Effector memory CD4-positive, alpha-beta T cell (primary cell): Measurements from ENCODE around the gene RPS6KB2.

Experiments
- DNase-seq, 3 donors: peaks; one replicate each; pipeline ENCODE4 v3.0.0-alpha.2; 2020
- H3K27ac ChIP-seq: 2 replicates; pipeline ENCODE4 v1.7.0; 2013; ENCODE audit warnings: mild to moderate bottlenecking, low read length, moderate library complexity; ENCODE audit not compliant: insufficient read depth, poor library complexity, severe bottlenecking
- H3K27me3 ChIP-seq: replicated peaks from 2 replicates; pipeline ENCODE4 v1.7.0; 2013; ENCODE audit warnings: mild to moderate bottlenecking, low read length; ENCODE audit not compliant: insufficient read depth, control insufficient read depth, poor library complexity, severe bottlenecking
- H3K36me3 ChIP-seq: 2 replicates; pipeline ENCODE4 v1.7.0; 2013; ENCODE audit warnings: mild to moderate bottlenecking, low read length, moderate library complexity; ENCODE audit not compliant: control insufficient read depth, insufficient read depth
- H3K4me1 ChIP-seq: 2 replicates; pipeline ENCODE4 v1.7.0; 2013; ENCODE audit warnings: low read length, mild to moderate bottlenecking; ENCODE audit not compliant: control insufficient read depth, insufficient read depth, poor library complexity, severe bottlenecking
- H3K4me3 ChIP-seq: 2 replicates; pipeline ENCODE4 v1.7.0; 2013; ENCODE audit warnings: low read length, low read depth, mild to moderate bottlenecking; ENCODE audit not compliant: insufficient read depth, poor library complexity, severe bottlenecking
- H3K9me3 ChIP-seq: 2 replicates; pipeline ENCODE4 v1.7.0; 2013; ENCODE audit warnings: mild to moderate bottlenecking, low read length, moderate library complexity; ENCODE audit not compliant: control insufficient read depth

Gene RPS6KB2

GRCh38 chr11:67436459-67437081 lies 8.3 kb downstream of the RPS6KB2 start:
- peak in 1 of 3 donors; percentile 48 for DNase-seq
- peaks cover 72% of the 10 kb centered on the region for H3K4me1 ChIP-seq
- H3K9me3 ChIP-seq = no peaks in the 10 kb centered on the region
- peaks cover 18% of the 10 kb centered on the region for H3K36me3 ChIP-seq
- H3K27me3 ChIP-seq = no peaks in the 10 kb centered on the region
- peak overlapping the region; percentile 93 for H3K27ac ChIP-seq
- H3K4me3 ChIP-seq = peak overlapping the region; percentile 94

GRCh38 chr11:67437082-67437808 lies 9.0 kb downstream of the RPS6KB2 start, which contains the start of gene PTPRCAP:
Gene PTPRCAP (minus strand): TSS chr11:67437682. CDS start chr11:67437619, 63 bp downstream.
- no peaks in the 10 kb centered on the region for H3K27me3 ChIP-seq
- peaks cover 77% of the 10 kb centered on the region for H3K4me1 ChIP-seq
- H3K4me3 ChIP-seq = peak within 1 kb of the TSS; percentile 94
- peak within 1 kb of the TSS; percentile 93 for H3K27ac ChIP-seq
- no peaks in the 10 kb centered on the region for H3K9me3 ChIP-seq
- H3K36me3 ChIP-seq = peaks cover 18% of the 10 kb centered on the region
- DNase-seq = peak; percentile 68 to 71 (median 68)

GRCh38 chr11:67437809-67438157 lies 9.5 kb downstream of the RPS6KB2 start:
- H3K4me3 ChIP-seq = peak overlapping the region; percentile 94
- H3K27ac ChIP-seq = peak overlapping the region; percentile 93
- peaks cover 18% of the 10 kb centered on the region for H3K36me3 ChIP-seq
- no peaks in the 10 kb centered on the region for H3K9me3 ChIP-seq
- H3K4me1 ChIP-seq = peaks cover 75% of the 10 kb centered on the region
- no peaks in the 10 kb centered on the region for H3K27me3 ChIP-seq
- no peak for DNase-seq

- Histone ChIP-seq H3K27ac (peak overlapping the region; percentile 93), H3K4me3 (peak overlapping the region; percentile 94), H3K36me3 (peaks cover 18% of the 10 kb centered on the region), H3K9me3 (no peaks in the 10 kb centered on the region), H3K4me1 (peaks cover 70% of the 10 kb centered on the region), H3K27me3 (no peaks in the 10 kb centered on the region)
- peak; percentile 61 to 69 (median 68) for DNase-seq
Measured at GRCh38 chr11:67438158-67438902, 10.0 kb downstream of the RPS6KB2 start.

- H3K36me3 ChIP-seq = peaks cover 12% of the 10 kb centered on the region
- H3K9me3 ChIP-seq = no peaks in the 10 kb centered on the region
- no peaks in the 10 kb centered on the region for H3K27me3 ChIP-seq
- H3K4me3 ChIP-seq = peak overlapping the region; percentile 94
- peak overlapping the region; percentile 93 for H3K27ac ChIP-seq
- H3K4me1 ChIP-seq = peaks cover 61% of the 10 kb centered on the region
- DNase-seq = no peak
Measured at GRCh38 chr11:67439321-67440228, 11.3 kb downstream of the RPS6KB2 start.

GRCh38 chr11:67440229-67441097 lies 12.2 kb downstream of the RPS6KB2 start:
- DNase-seq = no peak
- H3K27ac ChIP-seq = peak overlapping the region; percentile 93
- H3K27me3 ChIP-seq = no peaks in the 10 kb centered on the region
- H3K4me3 ChIP-seq = peak overlapping the region; percentile 94
- peaks cover 3% of the 10 kb centered on the region for H3K36me3 ChIP-seq
- peaks cover 61% of the 10 kb centered on the region for H3K4me1 ChIP-seq
- H3K9me3 ChIP-seq = no peaks in the 10 kb centered on the region

- no peaks in the 10 kb centered on the region for H3K27me3 ChIP-seq
- no peak for DNase-seq
- peak overlapping the region; percentile 93 for H3K27ac ChIP-seq
- H3K4me1 ChIP-seq = peaks cover 61% of the 10 kb centered on the region
- H3K9me3 ChIP-seq = no peaks in the 10 kb centered on the region
- H3K36me3 ChIP-seq = no peaks in the 10 kb centered on the region
- H3K4me3 ChIP-seq = no peak overlapping the region
Measured at GRCh38 chr11:67441098-67441563, 12.8 kb downstream of the RPS6KB2 start.

- peaks cover 60% of the 10 kb centered on the region for H3K4me1 ChIP-seq
- no peaks in the 10 kb centered on the region for H3K27me3 ChIP-seq
- no peaks in the 10 kb centered on the region for H3K36me3 ChIP-seq
- H3K27ac ChIP-seq = peak overlapping the region; percentile 93
- no peaks in the 10 kb centered on the region for H3K9me3 ChIP-seq
- no peak for DNase-seq
- no peak overlapping the region for H3K4me3 ChIP-seq
Measured at GRCh38 chr11:67441731-67442351, 13.5 kb downstream of the RPS6KB2 start.
